HCT116 (cell line): ENCODE data around the gene ABCC11. TPM values are rescaled to one million over a fixed set of nuclear protein-coding genes. Genes with fewer than 3 reads are reported as not detected.

ENCODE experiments used
- ATAC-seq: fragments of 200-7000 bp; cut with Tn5 transposase; 2 replicates; pipeline ENCODE4 v1.9.1; 2020; ENCODE audit warnings: mild to moderate bottlenecking, moderate library complexity
- BruUV-seq: library from RNA; stranded (reverse); fragments of 400-500 nt; replicated peaks from 2 replicates; lab custom pipeline; 2021; lab: Mats Ljungman, UMichigan
- CTCF ChIA-PET: fragments of 300-600 bp; sonication (Branson Sonifier 250); formaldehyde crosslinking; loops from one replicate; lab custom pipeline; 2021; ENCODE audit warnings: antibody characterized with exemption; lab: Charles Lee
- POLR2A ChIA-PET: fragments of 300-600, 350-600 bp; sonication (Branson Sonifier 250); formaldehyde crosslinking; loops from one replicate; lab custom pipeline; 2021; ENCODE audit warnings: antibody characterized with exemption; lab: Charles Lee
- RAD21 ChIA-PET, 2 experiments: fragments of 300-600 bp; sonication (Branson Sonifier 250); formaldehyde crosslinking; loops; one replicate each; lab custom pipeline; 2023; ENCODE audit warnings: low total read pairs in 2 of 2; ENCODE audit not compliant: uncharacterized antibody in 2 of 2, unreplicated experiment in 2 of 2, low non-redundant PET in 1 of 2; lab: Charles Lee
- DNase-seq: peaks from one replicate; pipeline ENCODE4 v3.0.0-alpha.2; 2010; ENCODE audit warnings: low read depth, low spot score
- H2AFZ ChIP-seq: fragments of 200-600 bp; shearing (Covaris generic), sonication (generic); 2 replicates; pipeline ENCODE4 v1.6.1; 2017; ENCODE audit warnings: low read depth, mixed run types, mixed read lengths, antibody characterized with exemption, low read length; ENCODE audit not compliant: poor library complexity, severe bottlenecking
- H3K27ac ChIP-seq: 2 replicates; pipeline ENCODE4 v1.5.1; 2012; ENCODE audit warnings: low read depth, low read length
- H3K27me3 ChIP-seq: fragments of 200-600 bp; sonication (generic); 2 replicates; pipeline ENCODE4 v1.6.1; 2016; ENCODE audit warnings: mixed run types, low read length, mixed read lengths; ENCODE audit not compliant: insufficient read depth
- H3K36me3 ChIP-seq, 2 experiments: fragments of 200-500 bp in 1 of 2; fragments of 200-600 bp in 1 of 2; sonication (Bioruptor generic) in 1 of 2; sonication (generic) in 1 of 2; 2 replicates each; pipeline versions ENCODE4 v1.5.1 to v1.6.1; 2014 to 2016; ENCODE audit warnings: low read length in 2 of 2, inconsistent platforms in 1 of 2, mixed read lengths in 1 of 2, mixed run types in 1 of 2; ENCODE audit not compliant: insufficient read depth in 2 of 2, control insufficient read depth in 1 of 2
- H3K4me1 ChIP-seq, 2 experiments: fragments of 200-600 bp in 1 of 2; sonication (generic) in 1 of 2; 2 replicates each; pipeline versions ENCODE4 v1.5.1 to v1.6.1; 2012 to 2017; ENCODE audit warnings: low read length in 2 of 2, inconsistent platforms in 1 of 2, mild to moderate bottlenecking in 1 of 2, mixed read lengths in 1 of 2, mixed run types in 1 of 2, moderate library complexity in 1 of 2; ENCODE audit not compliant: insufficient read depth in 2 of 2, control insufficient read depth in 1 of 2
- H3K4me2 ChIP-seq: fragments of 200-600 bp; sonication (generic); 2 replicates; pipeline ENCODE4 v1.6.1; 2017; ENCODE audit warnings: mixed run types, low read length, mixed read lengths
- H3K4me3 ChIP-seq, 2 experiments: fragments of 200-600 bp in 1 of 2; sonication (generic) in 1 of 2; replicated peaks in 1 of 2; 2 replicates each; pipeline ENCODE4 v1.5.1; 2011 to 2016; ENCODE audit warnings: low read length in 2 of 2, control low read depth in 1 of 2, low read depth in 1 of 2, mild to moderate bottlenecking in 1 of 2, mixed read lengths in 1 of 2, mixed run types in 1 of 2
- H3K79me2 ChIP-seq: fragments of 200-600 bp; sonication (generic); 2 replicates; pipeline ENCODE4 v1.6.1; 2017; ENCODE audit warnings: mild to moderate bottlenecking, mixed run types, low read length, moderate library complexity, mixed read lengths; ENCODE audit not compliant: insufficient read depth
- H3K9ac ChIP-seq: fragments of 200-600 bp; sonication (generic); 2 replicates; pipeline ENCODE4 v1.6.1; 2016; ENCODE audit warnings: low read length, mixed read lengths
- H3K9me2 ChIP-seq: fragments of 200-600 bp; sonication (generic), shearing (Covaris generic); 2 replicates; pipeline ENCODE4 v1.6.1; 2017; ENCODE audit warnings: mixed run types, mild to moderate bottlenecking, moderate library complexity; ENCODE audit not compliant: insufficient read depth
- H3K9me3 ChIP-seq, 2 experiments: fragments of 200-500 bp in 1 of 2; fragments of 200-600 bp in 1 of 2; sonication (Bioruptor generic) in 1 of 2; sonication (generic) in 1 of 2; 2 replicates each; pipeline ENCODE4 v1.6.1; 2014 to 2017; ENCODE audit warnings: low read length in 2 of 2, mixed read lengths in 2 of 2, inconsistent platforms in 1 of 2, low read depth in 1 of 2, mild to moderate bottlenecking in 1 of 2, mixed run types in 1 of 2, moderate library complexity in 1 of 2; ENCODE audit not compliant: control insufficient read depth in 1 of 2, insufficient read depth in 1 of 2
- H4K20me1 ChIP-seq: fragments of 200-600 bp; sonication (generic), shearing (Covaris generic); 2 replicates; pipeline ENCODE4 v1.6.1; 2017; ENCODE audit warnings: mixed run types, mild to moderate bottlenecking, moderate library complexity; ENCODE audit not compliant: insufficient read depth
- ATF3 ChIP-seq: IDR thresholded peaks from 2 replicates; pipeline ENCODE4 v1.6.1; 2012
- CBX3 ChIP-seq: IDR thresholded peaks from 2 replicates; pipeline ENCODE4 v1.6.1; 2012; ENCODE audit warnings: low read depth
- ELF1 ChIP-seq: IDR thresholded peaks from 2 replicates; pipeline ENCODE4 v1.6.1; 2012; ENCODE audit warnings: low read depth, borderline replicate concordance
- EZH2 ChIP-seq: fragments of 200-600 bp; sonication (generic); IDR thresholded peaks from 2 replicates; pipeline ENCODE4 v1.6.1; 2017; ENCODE audit warnings: antibody characterized with exemption, mixed run types
- EZH2phosphoT487 ChIP-seq: fragments of 200-600 bp; IDR thresholded peaks from 2 replicates; pipeline ENCODE4 v1.6.1; 2018; ENCODE audit warnings: antibody characterized with exemption, borderline replicate concordance
- FOSL1 ChIP-seq: IDR thresholded peaks from 2 replicates; pipeline ENCODE4 v1.6.1; 2012; ENCODE audit warnings: low read depth
- JUND ChIP-seq: IDR thresholded peaks from 2 replicates; pipeline ENCODE4 v1.6.1; 2012
- POLR2A ChIP-seq: IDR thresholded peaks from 2 replicates; pipeline ENCODE4 v1.7.0; 2011; ENCODE audit warnings: borderline replicate concordance; ENCODE audit not compliant: insufficient read depth, insufficient read length; ENCODE audit errors: extremely low read depth
- POLR2AphosphoS5 ChIP-seq: IDR thresholded peaks from 2 replicates; pipeline ENCODE4 v1.6.1; 2011; ENCODE audit warnings: mild to moderate bottlenecking, low read depth, low read length, moderate library complexity
- RAD21 ChIP-seq: IDR thresholded peaks from 2 replicates; pipeline ENCODE4 v1.6.1; 2012; ENCODE audit warnings: low read depth, mild to moderate bottlenecking
- YY1 ChIP-seq: IDR thresholded peaks from 2 replicates; pipeline ENCODE4 v1.6.1; 2011; ENCODE audit warnings: low read length, low read depth, moderate library complexity, mild to moderate bottlenecking; ENCODE audit not compliant: insufficient replicate concordance; ENCODE audit errors: extremely low read depth
- ZFX ChIP-seq: fragments of 450-650 bp; IDR thresholded peaks from 2 replicates; pipeline ENCODE4 v1.6.1; 2017
- intact Hi-C: fragments of 100-400 bp; cut with micrococcal nuclease; formaldehyde crosslinking; loops from 2 replicates; pipeline ENCODE4 v1.10.0; 2022
- total RNA-seq: library from RNA; stranded (reverse); gene quantifications from one replicate; pipeline ENCODE4 v1.2.1, GENCODE V29; 2021; ENCODE audit not compliant: unreplicated experiment
- TF ChIP-seq, protein P1 (sequence below): IDR thresholded peaks from 2 replicates; pipeline ENCODE4 v1.6.1; 2012; ENCODE audit warnings: low read depth

ABCC11 gene
- total RNA-seq, 1 experiment from 2014 or later: 0.54 TPM

GRCh38 chr16:48129926-48130325 is 117.4 kb downstream of the ABCC11 start:
- H3K4me2 ChIP-seq: no peak overlapping the region
- intact Hi-C loops: no loop called here
- DNase-seq: no peak
- no peak overlapping the region for H3K9ac ChIP-seq
- no peaks in the 10 kb centered on the region for H3K9me2 ChIP-seq
- peaks cover 0 to 10% of the 10 kb centered on the region in 2 experiments; a peak in 2 of 4 replicates for H3K4me1 ChIP-seq
- H3K27me3 ChIP-seq: no peaks in the 10 kb centered on the region
- H3K9me3 ChIP-seq: no peaks in the 10 kb centered on the region
- H4K20me1 ChIP-seq: no peaks in the 10 kb centered on the region
- ATAC-seq: no peak
- POLR2A ChIA-PET: no interaction called here
- no peaks in the 10 kb centered on the region for H3K36me3 ChIP-seq
- no peak overlapping the region for H3K27ac ChIP-seq
- CTCF ChIA-PET: no interaction called here
- RAD21 ChIA-PET: no interaction called here
- H2AFZ ChIP-seq: no peak overlapping the region
- H3K4me3 ChIP-seq: no peak overlapping the region
- BruUV-seq: no TSS peak
- no peaks in the 10 kb centered on the region for H3K79me2 ChIP-seq
- TF ChIP-seq JUND (no peak), YY1 (no peak), EZH2phosphoT487 (no peak), EZH2 (no peak), POLR2A (no peak), ELF1 (no peak)
- TF ChIP-seq, protein P1, sequence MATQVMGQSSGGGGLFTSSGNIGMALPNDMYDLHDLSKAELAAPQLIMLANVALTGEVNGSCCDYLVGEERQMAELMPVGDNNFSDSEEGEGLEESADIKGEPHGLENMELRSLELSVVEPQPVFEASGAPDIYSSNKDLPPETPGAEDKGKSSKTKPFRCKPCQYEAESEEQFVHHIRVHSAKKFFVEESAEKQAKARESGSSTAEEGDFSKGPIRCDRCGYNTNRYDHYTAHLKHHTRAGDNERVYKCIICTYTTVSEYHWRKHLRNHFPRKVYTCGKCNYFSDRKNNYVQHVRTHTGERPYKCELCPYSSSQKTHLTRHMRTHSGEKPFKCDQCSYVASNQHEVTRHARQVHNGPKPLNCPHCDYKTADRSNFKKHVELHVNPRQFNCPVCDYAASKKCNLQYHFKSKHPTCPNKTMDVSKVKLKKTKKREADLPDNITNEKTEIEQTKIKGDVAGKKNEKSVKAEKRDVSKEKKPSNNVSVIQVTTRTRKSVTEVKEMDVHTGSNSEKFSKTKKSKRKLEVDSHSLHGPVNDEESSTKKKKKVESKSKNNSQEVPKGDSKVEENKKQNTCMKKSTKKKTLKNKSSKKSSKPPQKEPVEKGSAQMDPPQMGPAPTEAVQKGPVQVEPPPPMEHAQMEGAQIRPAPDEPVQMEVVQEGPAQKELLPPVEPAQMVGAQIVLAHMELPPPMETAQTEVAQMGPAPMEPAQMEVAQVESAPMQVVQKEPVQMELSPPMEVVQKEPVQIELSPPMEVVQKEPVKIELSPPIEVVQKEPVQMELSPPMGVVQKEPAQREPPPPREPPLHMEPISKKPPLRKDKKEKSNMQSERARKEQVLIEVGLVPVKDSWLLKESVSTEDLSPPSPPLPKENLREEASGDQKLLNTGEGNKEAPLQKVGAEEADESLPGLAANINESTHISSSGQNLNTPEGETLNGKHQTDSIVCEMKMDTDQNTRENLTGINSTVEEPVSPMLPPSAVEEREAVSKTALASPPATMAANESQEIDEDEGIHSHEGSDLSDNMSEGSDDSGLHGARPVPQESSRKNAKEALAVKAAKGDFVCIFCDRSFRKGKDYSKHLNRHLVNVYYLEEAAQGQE: no peak
- TF ChIP-seq, all 23 proteins: peak for 0

- H3K4me3 ChIP-seq: no peak overlapping the region
- DNase-seq (no peak), ATAC-seq (no peak)
- no peak overlapping the region for H3K9ac ChIP-seq
- H3K4me2 ChIP-seq: no peak overlapping the region
- ChIA-PET RAD21 (no interaction called here), CTCF (no interaction called here), POLR2A (no interaction called here)
- H3K27me3 ChIP-seq: no peaks in the 10 kb centered on the region
- no peaks in the 10 kb centered on the region for H3K36me3 ChIP-seq
- H3K79me2 ChIP-seq: no peaks in the 10 kb centered on the region
- H4K20me1 ChIP-seq: no peaks in the 10 kb centered on the region
- intact Hi-C loops: no loop called here
- no TSS peak for BruUV-seq
- H3K9me3 ChIP-seq: no peaks in the 10 kb centered on the region
- H3K9me2 ChIP-seq: no peaks in the 10 kb centered on the region
- H2AFZ ChIP-seq: no peak overlapping the region
- TF ChIP-seq RAD21: no peak
- no peak for TF ChIP-seq ATF3
- no peak for TF ChIP-seq POLR2AphosphoS5
- no peak for TF ChIP-seq ZFX
- no peak for TF ChIP-seq FOSL1
- TF ChIP-seq ELF1: no peak
- no peak for TF ChIP-seq CBX3
- no peak for TF ChIP-seq EZH2phosphoT487
- TF ChIP-seq, all 23 proteins: peak for 0
- H3K4me1 ChIP-seq: peaks cover 0 to 16% of the 10 kb centered on the region in 2 experiments; a peak in 2 of 4 replicates
- no peak overlapping the region for H3K27ac ChIP-seq
These were observed 118.6 kb downstream of the ABCC11 start for GRCh38 chr16:48128769-48129168.
